Measurements from ENCODE around the gene GDF15. TPM values are rescaled to one million over a fixed set of nuclear protein-coding genes. Genes with fewer than 3 reads are reported as not detected.

GDF15 gene
- total RNA-seq, 2 experiments from 2014 or later: not detected

GRCh38 chr19:18419195-18419698 is 33.3 kb downstream of the GDF15 start, which contains the start of gene SSBP4:
TSS of gene SSBP4 (plus strand) at chr19:18419398. CDS start at chr19:18419649, 251 bp downstream.
- peak; percentile 79 for DNase-seq
- Mint-ChIP-seq H3K27me3 (peaks cover 3% of the 10 kb centered on the region), H3K27ac (peak within 1 kb of the TSS; percentile 93), H3K9me3 (ENCODE audit: low read depth) (no peaks in the 10 kb centered on the region), H3K36me3 (peaks cover 12% of the 10 kb centered on the region), H3K4me1 (peaks cover 81% of the 10 kb centered on the region), H3K4me3 (peak within 1 kb of the TSS; percentile 97)
- ATAC-seq: peak; percentile 31
- CTCF ChIA-PET: interaction anchor here (0.9 to 17.3 kb wide), 14 partner anchors 9 to 214 kb away, joined by 3 to 278 read pairs (median 4); partner anchors contain the start of genes GDF15, IQCN, JUND and PGPEP1

DNA sequence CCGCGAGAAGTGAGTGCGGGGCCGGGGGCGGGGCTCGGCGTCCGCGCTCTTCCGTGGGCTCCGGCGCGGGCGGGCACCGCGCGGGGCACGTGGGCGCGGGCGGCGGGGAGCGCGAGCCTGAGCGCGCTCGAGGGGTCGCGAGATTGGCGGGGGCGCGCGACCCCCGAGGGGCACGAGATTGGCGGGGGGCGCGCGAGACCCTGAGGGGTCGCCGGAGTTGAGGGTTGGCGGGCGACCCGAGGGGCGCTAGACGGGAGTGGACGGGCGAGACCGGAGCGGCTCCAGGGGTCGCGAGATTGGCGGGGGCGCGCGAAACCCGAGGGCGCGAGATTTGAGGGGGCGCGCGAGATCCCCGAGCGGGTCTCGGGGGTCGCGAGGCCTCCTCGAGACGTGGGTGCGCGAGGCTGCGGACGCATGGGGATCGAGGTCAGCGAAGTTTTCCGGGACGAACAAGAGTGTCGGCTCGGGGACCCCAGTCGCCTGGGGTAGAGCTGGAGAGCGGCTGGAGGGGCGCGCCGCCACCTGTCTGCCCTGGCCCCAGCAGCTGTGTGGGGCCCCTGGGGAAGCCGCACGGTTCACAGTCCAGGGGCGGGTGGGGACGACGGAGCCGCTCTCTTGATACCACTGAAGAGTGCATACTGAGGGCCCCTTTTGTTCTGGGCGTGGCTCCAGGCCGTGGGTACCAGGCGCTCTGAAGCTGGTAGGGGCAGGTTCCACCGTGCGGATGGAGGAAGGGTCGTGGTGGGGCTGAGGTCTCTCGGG is 33.9 kb downstream of the GDF15 start:
- peak overlapping the region; percentile 97 for H3K4me3 Mint-ChIP-seq
- H3K9me3 Mint-ChIP-seq (ENCODE audit: low read depth): no peaks in the 10 kb centered on the region
- H3K36me3 Mint-ChIP-seq: peaks cover 12% of the 10 kb centered on the region
- CTCF ChIA-PET: interaction anchor here (0.9 to 17.3 kb wide), 13 partner anchors 9 to 169 kb away, joined by 3 to 278 read pairs (median 4); partner anchors contain the start of genes GDF15, IQCN, JUND and REX1BD
- H3K27ac Mint-ChIP-seq: peak overlapping the region; percentile 93
- DNase-seq: peak; percentile 81
- H3K4me1 Mint-ChIP-seq: peaks cover 80% of the 10 kb centered on the region
- peaks cover 3% of the 10 kb centered on the region for H3K27me3 Mint-ChIP-seq
- ATAC-seq: peak; percentile 28

GRCh38 chr19:18420930-18421329 is 35.0 kb downstream of the GDF15 start:
- CTCF ChIA-PET: interaction anchor here (1.1 to 17.3 kb wide), 9 partner anchors 8 to 168 kb away, joined by 3 to 278 read pairs (median 6); partner anchors contain the start of genes GDF15, IQCN, JUND and REX1BD
- H3K27me3 Mint-ChIP-seq: peaks cover 3% of the 10 kb centered on the region
- peak overlapping the region; percentile 97 for H3K4me3 Mint-ChIP-seq
- peaks cover 12% of the 10 kb centered on the region for H3K36me3 Mint-ChIP-seq
- H3K27ac Mint-ChIP-seq: peak overlapping the region; percentile 93
- peaks cover 81% of the 10 kb centered on the region for H3K4me1 Mint-ChIP-seq
- DNase-seq (peak; percentile 43), ATAC-seq (no peak)
- no peaks in the 10 kb centered on the region for H3K9me3 Mint-ChIP-seq (ENCODE audit: low read depth)

GRCh38 chr19:18421371-18421959 is 35.5 kb downstream of the GDF15 start:
- ATAC-seq (no peak), DNase-seq (peak; percentile 49)
- CTCF ChIA-PET: interaction anchor here (0.7 to 17.3 kb wide), 13 partner anchors 8 to 167 kb away, joined by 3 to 278 read pairs (median 4); partner anchors contain the start of genes GDF15 and REX1BD
- Mint-ChIP-seq H3K4me3 (peak overlapping the region; percentile 97), H3K4me1 (peaks cover 79% of the 10 kb centered on the region), H3K27ac (peak overlapping the region; percentile 93), H3K9me3 (ENCODE audit: low read depth) (no peaks in the 10 kb centered on the region), H3K27me3 (peaks cover 3% of the 10 kb centered on the region), H3K36me3 (peaks cover 12% of the 10 kb centered on the region)

DNA sequence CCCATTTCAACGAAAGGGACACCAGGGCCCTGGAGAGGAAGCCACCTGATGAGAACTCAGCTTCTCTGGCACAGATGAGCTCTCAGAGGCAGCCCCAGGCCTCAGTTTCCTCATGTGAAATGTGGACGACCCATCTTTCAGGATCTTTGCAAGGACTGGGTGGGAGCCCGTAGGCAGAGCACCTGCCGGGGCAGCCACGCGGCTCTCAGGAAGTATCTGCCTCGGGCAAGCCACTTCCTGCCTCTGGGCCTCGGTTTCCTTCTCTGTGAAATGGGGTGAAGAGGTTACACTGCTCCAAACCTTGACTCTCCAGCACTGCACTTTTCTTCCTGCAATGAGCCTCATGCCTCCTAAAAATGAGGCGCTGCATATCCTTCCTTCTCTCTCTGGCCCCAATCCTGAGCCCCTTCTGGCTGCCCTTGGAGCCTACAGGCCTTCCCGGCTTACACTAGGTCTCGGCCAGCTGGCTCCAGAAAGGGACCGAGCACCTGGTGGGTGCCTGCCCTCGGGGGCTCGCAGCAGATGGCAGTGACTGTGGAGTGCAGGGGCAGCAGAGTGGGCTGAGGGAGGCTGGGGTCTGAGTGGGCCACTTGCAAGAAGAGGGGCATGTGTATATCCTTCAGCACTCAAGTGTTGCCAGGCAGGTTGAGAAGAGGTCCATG is 36.7 kb downstream of the GDF15 start:
- H3K4me1 Mint-ChIP-seq: peaks cover 74% of the 10 kb centered on the region
- no peaks in the 10 kb centered on the region for H3K9me3 Mint-ChIP-seq (ENCODE audit: low read depth)
- DNase-seq: peak; percentile 82
- peaks cover 12% of the 10 kb centered on the region for H3K36me3 Mint-ChIP-seq
- ATAC-seq: peak; percentile 13
- CTCF ChIA-PET: interaction anchor here (0.6 to 17.3 kb wide), 13 partner anchors 8 to 166 kb away, joined by 3 to 278 read pairs (median 4); partner anchors contain the start of genes GDF15 and REX1BD
- peak overlapping the region; percentile 93 for H3K27ac Mint-ChIP-seq
- H3K4me3 Mint-ChIP-seq: peak overlapping the region; percentile 97
- peaks cover 3% of the 10 kb centered on the region for H3K27me3 Mint-ChIP-seq

DNA sequence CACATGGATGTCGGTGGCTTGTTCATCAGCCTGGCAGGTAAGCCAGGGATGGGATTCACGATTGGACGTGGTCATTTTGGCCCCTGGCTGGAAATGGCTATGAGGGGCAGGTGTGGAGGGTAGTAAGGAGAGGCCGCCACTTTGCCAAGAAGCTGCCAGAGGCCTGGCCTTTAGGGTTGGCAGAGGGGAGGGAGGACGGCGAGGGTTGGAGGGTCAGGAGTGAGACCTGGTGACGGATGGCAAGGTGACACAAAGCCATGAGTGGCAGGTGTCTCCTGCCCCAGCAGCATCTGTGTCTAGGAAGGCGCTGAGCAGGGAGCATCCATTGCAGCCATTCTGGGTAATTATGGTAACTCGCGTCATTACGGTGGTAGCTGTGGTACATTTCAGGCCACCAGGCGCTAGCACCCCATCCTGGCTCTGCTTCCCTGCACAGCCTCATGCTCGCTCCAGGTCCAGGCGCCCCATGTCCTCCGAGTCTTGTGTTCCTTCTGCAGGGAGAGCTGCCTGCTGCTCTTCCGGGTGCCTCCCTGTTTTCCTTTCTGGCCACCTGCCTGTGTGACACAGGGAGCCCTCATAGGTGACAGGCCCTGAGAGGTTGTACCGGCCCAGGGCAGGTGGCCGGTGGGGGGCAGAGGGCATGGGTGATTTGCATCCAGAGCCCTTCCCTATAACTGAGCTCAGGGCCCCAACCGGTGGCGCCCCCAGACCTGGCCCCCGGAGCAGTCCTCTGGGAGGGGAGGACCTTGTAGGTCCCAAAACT is 37.5 kb downstream of the GDF15 start:
- DNase-seq: peak; percentile 45
- H3K27ac Mint-ChIP-seq: peak overlapping the region; percentile 93
- H3K27me3 Mint-ChIP-seq: no peaks in the 10 kb centered on the region
- CTCF ChIA-PET: interaction anchor here (0.6 to 17.3 kb wide), 12 partner anchors 8 to 165 kb away, joined by 3 to 278 read pairs (median 4); partner anchors contain the start of genes GDF15 and REX1BD
- no peak for ATAC-seq
- H3K36me3 Mint-ChIP-seq: peaks cover 12% of the 10 kb centered on the region
- H3K9me3 Mint-ChIP-seq (ENCODE audit: low read depth): no peaks in the 10 kb centered on the region
- H3K4me3 Mint-ChIP-seq: peak overlapping the region; percentile 97
- peaks cover 70% of the 10 kb centered on the region for H3K4me1 Mint-ChIP-seq

DNA sequence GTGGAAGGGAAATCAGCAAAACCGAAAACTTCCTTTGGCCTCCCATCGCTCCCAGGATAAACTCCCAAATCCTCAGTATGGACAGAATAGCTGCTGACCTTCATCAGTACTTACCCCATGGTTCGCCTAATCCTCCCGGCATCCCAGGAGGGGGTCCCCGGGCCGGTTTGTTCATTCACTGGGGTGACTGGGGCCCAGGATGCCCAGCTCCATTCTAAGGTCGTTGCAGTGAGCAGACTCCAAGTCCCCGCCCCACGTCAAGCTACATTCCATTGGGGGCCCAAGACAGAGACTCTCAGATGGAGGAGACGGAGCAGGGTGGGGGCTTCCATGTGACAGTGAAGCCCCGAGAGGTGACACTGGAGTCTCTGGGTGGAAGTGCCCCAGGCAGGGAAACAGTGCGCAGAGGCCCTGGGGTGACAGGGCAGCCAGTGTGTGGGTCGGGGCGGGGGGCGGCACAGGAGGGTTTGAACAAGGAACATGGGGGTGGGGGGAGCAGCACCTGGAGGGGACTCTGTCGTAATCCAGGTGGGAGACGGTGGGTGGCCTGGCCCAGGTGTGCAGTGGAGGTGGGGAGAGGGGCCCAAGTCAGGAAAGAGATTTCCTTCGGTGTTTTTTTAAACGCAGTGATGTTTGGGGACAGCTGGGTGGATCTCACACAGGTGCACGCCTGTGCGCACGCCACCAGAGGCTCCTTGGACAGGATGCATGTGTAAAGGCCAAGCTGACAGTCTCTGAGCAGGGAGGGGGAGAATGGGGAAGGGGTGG is 38.3 kb downstream of the GDF15 start:
- DNase-seq (peak; percentile 40), ATAC-seq (no peak)
- CTCF ChIA-PET: interaction anchor here (1.0 to 17.3 kb wide), 6 partner anchors 13 to 96 kb away, joined by 3 to 278 read pairs (median 4); partner anchors contain the start of gene GDF15
- H3K4me3 Mint-ChIP-seq: peak overlapping the region; percentile 97
- peak overlapping the region; percentile 93 for H3K27ac Mint-ChIP-seq
- H3K27me3 Mint-ChIP-seq: no peaks in the 10 kb centered on the region
- peaks cover 12% of the 10 kb centered on the region for H3K36me3 Mint-ChIP-seq
- H3K4me1 Mint-ChIP-seq: peaks cover 66% of the 10 kb centered on the region
- H3K9me3 Mint-ChIP-seq (ENCODE audit: low read depth): no peaks in the 10 kb centered on the region

- CTCF ChIA-PET: interaction anchor here (17.3 kb wide), 1 partner anchor 37 kb away, joined by 278 read pairs; the partner anchor contains the start of gene GDF15
Measured at GRCh38 chr19:18424890-18425514, 39.0 kb downstream of the GDF15 start.

GRCh38 chr19:18425515-18426415 is 39.8 kb downstream of the GDF15 start:
- peaks cover 9% of the 10 kb centered on the region for H3K36me3 Mint-ChIP-seq
- DNase-seq (no peak), ATAC-seq (no peak)
- peaks cover 70% of the 10 kb centered on the region for H3K4me1 Mint-ChIP-seq
- no peaks in the 10 kb centered on the region for H3K27me3 Mint-ChIP-seq
- CTCF ChIA-PET: interaction anchor here (1.0 to 17.3 kb wide), 2 partner anchors 12 to 38 kb away, joined by 3 to 278 read pairs; partner anchors contain the start of gene GDF15
- H3K27ac Mint-ChIP-seq: peak overlapping the region; percentile 43
- no peak overlapping the region for H3K4me3 Mint-ChIP-seq
- no peaks in the 10 kb centered on the region for H3K9me3 Mint-ChIP-seq (ENCODE audit: low read depth)

More at GRCh38 chr19:18424890-18425514, 39.0 kb downstream of the GDF15 start:
- ATAC-seq (no peak), DNase-seq (peak; percentile 39)
- H3K4me1 Mint-ChIP-seq: peaks cover 71% of the 10 kb centered on the region
- H3K27me3 Mint-ChIP-seq: no peaks in the 10 kb centered on the region
- no peaks in the 10 kb centered on the region for H3K9me3 Mint-ChIP-seq (ENCODE audit: low read depth)
- no peak overlapping the region for H3K4me3 Mint-ChIP-seq
- H3K36me3 Mint-ChIP-seq: peaks cover 12% of the 10 kb centered on the region
- H3K27ac Mint-ChIP-seq: no peak overlapping the region

- peak overlapping the region; percentile 43 for H3K27ac Mint-ChIP-seq
- ATAC-seq: no peak
- H3K36me3 Mint-ChIP-seq: peaks cover 9% of the 10 kb centered on the region
- CTCF ChIA-PET: interaction anchor here (1.0 kb wide), 1 partner anchor 12 kb away, joined by 3 read pairs; no protein-coding TSS in a partner anchor
- H3K27me3 Mint-ChIP-seq: no peaks in the 10 kb centered on the region
- no peaks in the 10 kb centered on the region for H3K9me3 Mint-ChIP-seq (ENCODE audit: low read depth)
- H3K4me1 Mint-ChIP-seq: peaks cover 67% of the 10 kb centered on the region
- H3K4me3 Mint-ChIP-seq: no peak overlapping the region
- no peak for DNase-seq
Measured at GRCh38 chr19:18426416-18426767, 40.4 kb downstream of the GDF15 start.
